Stimulated activated CD8-positive, alpha-beta memory T cell treated with anti-CD3 and anti-CD28 coated beads, Interleukin-7, amount 100 ng/mL, for 24 hours (primary cell): Measurements from ENCODE around the gene ELAVL2.
"Not testable (repeated sequence)": the region's sequence is repeated elsewhere in the genome, so short reads cannot be mapped to it uniquely, and the experiment has no call there.

Experiments used
- DNase-seq: peaks from one replicate; pipeline ENCODE4 v3.0.0-alpha.2; 2020; ENCODE audit warnings: low read depth

The ELAVL2 gene

DNA sequence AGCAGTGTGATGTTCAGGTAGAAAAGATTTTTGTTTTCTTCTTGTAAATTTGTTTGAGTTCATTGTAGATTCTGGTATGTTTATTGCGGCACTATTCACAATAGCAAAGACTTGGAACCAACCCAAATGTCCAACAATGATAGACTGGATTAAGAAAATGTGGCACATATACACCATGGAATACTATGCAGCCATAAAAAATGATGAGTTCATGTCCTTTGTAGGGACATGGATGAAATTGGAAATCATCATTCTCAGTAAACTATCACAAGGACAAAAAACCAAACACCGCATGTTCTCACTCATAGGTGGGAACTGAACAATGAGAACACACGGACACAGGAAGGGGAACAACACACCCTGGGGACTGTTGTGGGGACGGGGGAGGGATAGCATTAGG is 103.0 kb downstream of the ELAVL2 start:
- not testable (repeated sequence) for DNase-seq

DNA sequence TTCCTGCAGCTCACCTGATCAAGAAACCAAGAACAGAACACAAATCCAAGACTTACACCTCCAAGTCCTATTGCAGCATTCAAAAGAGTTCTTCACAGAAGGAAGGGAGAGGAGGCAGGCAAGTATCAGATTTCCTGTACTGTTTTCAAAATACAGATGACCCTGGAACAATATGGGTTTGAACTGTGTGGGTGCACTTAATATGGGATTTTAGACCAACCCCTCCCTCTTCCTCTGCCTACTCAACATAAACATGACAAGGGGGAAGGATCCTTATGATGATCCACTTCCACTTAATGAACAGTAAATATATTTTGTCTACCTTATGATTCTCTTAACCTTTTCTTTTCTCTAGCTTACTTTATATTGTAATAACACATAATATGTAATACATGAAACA is 104.6 kb downstream of the ELAVL2 start:
- no peak for DNase-seq

DNA sequence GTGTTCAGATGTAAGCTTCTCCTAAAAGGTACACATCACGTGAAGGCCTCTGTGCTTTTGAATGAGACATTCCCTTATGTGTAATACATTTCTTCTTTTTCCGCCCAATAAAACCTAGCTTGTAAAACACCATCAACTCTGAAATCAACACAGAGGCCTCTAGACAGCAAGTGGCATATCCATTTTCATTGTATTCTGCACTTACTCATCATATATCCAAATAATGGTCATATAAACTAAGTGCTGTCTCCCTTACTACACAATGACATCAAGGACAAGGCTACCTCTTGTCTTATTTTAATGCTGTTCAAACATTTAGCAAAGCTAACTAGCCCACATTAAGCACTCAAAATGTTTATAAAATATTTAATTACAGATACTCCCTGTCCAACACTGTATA is 108.5 kb downstream of the ELAVL2 start:
- DNase-seq, result no peak

DNA sequence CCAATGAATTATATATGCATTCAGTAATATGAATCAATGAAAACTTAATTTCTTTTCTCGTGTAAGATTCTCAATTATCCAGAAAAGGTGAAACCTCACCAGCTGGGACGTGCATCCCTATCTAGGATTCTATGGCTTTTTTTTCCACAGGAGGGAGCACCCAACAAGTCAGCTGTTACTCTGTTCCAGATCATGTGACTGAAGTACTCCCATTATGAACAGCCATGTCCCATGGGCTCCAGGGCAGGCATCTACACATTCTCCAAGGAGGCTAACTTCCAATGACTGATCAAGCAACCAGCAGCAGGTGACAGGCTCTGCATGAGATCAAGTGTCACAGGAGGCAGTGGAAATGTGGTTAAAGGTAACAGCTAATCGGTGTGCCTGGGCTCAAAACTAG is 118.8 kb downstream of the ELAVL2 start:
- DNase-seq, result no peak

DNA sequence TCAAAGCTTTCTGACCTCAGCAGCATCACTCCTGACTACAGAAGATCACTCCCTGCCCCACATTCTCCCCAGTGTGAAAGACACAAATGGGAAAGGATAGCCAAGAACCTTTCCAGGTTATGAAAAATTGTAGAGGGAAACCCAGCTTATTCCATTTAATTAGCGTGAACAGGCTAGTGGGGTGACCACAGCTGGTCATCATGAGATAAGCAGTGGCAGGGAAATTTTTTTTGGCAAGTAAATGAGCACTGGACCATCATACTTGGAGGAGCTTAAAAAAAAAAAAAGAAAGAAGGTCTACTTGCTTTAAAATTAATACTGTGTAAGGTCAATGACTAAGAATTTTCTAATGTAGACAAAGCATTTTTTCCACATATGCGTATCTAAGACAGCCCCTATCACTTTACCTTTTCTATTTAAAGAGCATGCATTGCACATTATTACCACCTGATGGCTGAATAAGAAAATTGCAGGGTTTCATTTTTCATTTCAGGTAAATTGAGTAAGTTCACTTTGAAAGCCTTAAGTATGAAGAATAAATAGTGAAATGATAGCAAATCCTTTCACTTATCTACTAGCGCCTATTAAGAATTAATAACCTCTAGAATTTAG is 123.6 kb downstream of the ELAVL2 start:
- no peak for DNase-seq

DNA sequence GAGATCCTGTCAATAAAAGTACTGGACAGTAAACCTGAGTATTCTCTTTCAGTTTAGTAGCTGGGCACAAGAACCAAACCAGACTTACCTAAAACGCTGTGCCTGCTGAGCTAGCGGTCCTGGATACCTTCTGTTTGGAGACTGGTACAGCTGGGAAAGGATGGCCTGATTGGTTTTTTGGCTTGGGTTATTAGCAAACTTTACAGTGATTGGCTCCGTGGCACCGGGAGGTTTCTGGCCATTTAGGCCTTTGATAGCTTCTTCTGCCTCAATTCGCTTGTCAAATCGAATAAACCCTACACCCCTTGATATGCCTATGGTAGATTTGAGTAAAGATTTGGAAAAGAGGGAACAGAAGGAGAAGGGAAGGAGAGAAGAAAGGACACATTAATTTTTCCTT is 124.7 kb downstream of the ELAVL2 start:
- no peak for DNase-seq

DNA sequence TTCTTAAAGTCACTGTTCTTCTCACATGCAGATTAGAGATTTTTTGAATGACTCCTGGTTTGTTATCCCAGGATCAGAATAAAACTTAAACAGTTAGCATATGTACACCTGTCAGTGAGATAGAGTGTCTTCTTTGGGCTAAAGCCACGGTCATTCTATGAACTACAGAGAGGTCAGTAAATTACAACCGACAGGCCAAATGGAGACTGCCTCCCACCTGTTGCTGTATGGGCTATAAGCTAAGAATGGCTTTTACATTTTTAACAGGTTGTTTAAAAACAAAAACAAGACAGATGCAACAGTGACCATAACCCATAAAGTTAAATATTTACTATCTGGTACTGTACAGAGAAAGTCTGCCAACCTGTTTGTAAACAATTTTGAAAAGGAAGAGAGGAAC is 125.7 kb downstream of the ELAVL2 start:
- DNase-seq, result no peak

DNA sequence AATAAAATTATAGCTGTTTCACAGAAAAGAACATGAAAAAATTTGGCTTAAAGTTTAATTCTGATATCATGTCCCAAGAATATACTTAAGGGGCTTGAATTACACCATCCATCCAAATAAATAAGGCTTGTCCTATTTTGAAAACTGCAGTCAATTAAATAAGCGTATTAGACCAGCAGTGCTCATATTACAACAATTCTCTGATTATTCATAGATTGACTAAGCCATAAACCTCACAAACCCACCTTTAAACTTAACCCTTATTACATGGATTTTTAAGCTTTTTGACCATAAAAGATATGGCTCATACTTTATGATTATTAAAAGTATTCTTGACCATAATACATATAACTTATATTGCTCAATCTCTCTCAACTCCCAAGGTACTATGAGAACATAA is 127.9 kb downstream of the ELAVL2 start:
- DNase-seq, result no peak

DNA sequence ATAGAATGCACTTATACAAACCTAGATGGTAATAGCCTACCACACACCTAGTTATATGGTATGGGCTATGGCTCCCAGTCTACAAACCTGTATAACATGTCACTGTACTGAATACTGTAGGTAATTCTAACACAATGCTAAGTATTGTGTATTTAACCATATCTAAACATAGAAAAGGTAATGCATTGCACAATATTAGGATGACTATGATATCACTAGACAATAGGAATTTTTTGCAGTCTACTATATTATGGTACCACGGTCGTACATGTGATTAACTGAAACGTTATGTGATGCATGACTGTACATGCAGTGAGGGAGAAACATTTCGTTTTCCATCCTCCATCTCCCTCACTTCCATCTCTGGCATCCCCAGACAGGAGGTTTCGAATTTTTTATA is 130.5 kb downstream of the ELAVL2 start:
- no peak for DNase-seq

DNA sequence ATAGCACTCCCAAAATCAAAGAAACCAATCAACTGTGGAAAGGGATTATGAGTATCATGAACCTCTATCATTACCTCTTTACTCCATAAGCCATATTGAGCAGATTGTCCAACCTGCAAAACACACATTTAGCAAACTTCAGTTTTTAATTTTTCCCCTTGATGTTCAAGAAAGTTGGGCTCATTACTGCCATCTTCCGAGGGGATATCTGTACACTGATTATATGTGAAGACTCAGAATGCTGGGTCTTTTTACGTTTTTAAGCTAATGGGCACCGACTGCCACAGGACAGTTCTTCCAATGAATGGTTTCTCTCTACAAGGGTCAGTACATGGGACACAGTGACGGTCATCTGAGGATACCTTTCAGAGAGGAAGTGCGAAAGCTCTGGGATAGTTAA is 132.7 kb downstream of the ELAVL2 start:
- no peak for DNase-seq

DNA sequence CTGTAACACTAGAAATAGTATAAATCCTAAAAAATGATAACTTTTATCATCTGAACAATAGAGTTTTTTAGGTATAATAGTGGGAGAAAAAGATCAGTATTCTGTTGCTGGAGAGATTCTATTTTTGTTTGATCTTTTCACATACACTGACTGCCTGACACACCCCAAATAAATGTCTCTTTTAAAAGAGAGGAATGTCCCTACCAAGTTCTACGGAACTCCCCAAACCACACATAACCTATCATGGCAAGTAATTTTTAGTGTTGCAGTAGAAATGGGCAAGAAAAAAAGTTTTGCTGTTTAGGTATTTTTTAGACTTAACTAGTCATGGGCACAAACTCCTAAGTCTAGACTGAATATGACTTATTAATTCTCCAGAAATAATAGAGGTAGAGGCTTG is 139.1 kb downstream of the ELAVL2 start:
- DNase-seq, result no peak

DNA sequence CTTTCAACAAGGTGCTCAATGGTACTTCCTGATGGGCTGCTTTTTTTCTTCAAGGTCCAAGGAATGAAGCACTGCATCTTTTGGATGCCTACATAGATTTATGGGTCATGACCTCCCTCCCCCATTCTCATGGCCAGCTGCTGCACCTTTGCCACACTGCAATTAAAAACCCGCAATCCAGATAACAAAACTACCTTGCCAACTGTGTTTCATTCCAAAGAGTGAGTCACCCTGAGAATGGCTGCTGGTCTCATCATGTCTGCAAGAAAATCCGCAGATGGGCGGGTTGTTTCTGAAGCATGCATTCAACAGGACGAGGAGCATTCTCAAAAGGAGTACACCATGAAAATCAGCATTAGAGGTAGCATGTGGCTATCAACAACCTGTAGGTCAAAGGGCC is 139.8 kb downstream of the ELAVL2 start:
- DNase-seq, result no peak

DNA sequence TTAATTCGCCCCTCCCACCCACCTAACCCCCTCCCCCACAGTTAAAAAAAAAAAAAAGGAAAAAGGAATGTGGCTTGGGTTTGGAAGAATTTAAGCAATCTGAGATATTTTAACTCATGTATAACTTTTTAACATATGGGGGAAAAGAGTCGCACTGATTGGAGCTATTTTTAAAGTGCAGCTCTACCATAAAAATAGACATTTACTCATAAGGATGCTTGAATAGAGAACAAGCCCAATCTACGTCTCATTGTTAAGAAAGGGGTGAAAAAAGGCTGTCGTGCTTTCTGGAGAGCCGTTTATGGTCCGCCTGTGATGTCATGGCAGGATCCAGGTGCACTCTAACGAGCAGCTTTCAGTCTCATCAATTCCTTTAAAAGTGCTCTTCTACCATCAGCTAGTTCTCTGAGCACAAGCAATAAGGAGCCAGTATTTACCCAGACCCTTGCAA is 142.4 kb downstream of the ELAVL2 start:
- DNase-seq, result no peak

DNA sequence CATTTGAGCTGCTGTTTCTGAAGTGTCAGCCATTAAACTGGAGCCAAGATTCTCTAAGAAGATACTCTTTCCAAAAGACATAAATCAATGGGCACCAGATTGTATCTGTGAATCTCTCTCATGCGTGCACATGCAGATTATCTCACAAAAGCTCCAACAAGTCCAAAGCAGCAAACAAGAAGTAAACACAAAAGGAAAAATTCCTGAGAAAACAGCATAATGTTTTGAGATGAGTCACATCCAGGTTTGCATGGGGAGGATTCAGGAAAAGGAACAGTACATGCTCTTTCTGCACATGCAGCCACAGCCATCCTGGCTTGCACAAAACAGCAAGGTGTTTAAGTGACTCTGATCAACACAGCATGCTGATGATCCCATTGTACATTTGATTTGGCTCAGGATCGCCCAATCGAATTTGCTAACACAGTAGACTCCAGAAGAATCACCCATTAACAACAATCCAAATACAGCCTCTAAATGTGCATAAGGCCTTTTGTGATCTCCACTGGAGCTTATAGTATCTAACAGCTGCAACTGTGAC is 143.1 kb downstream of the ELAVL2 start:
- DNase-seq, result no peak

DNA sequence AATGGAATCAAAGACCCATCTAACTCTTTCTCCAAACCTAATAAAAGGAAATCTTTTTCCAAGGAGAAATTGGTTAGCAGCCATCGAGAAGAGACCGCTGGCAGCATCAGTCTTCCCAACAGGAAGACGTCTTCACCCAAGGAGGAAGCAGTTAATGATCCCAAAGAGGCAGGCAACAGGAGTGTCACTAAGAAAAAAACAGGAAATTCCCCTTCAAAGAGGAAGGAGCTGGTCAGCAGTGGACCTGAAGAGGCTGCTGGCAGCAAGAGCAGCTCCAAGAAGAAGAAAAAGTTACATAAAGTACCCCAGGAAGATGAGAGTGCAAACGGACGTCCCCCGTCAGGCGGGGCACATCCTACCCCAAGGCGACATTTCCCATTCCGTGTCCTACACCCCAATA is 143.7 kb downstream of the ELAVL2 start:
- no peak for DNase-seq

DNA sequence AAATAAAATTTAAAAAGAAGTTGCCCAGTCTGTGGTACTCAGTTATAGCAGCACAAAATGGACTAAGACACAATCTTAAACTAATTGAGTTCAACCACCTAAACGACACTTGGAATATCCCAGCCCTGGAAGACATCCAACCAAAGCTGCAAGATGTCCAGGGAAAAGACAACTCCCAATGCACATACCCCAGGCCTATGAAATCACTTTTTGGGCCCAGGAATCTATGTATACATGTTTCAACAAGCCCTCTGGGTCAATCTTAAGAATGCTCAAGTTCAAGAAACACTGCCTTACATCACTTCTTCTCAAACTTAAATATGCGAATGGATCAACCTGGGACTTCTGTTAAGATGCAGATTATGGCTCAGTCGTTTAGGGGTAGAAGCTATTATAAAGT is 148.6 kb downstream of the ELAVL2 start:
- no peak for DNase-seq

DNA sequence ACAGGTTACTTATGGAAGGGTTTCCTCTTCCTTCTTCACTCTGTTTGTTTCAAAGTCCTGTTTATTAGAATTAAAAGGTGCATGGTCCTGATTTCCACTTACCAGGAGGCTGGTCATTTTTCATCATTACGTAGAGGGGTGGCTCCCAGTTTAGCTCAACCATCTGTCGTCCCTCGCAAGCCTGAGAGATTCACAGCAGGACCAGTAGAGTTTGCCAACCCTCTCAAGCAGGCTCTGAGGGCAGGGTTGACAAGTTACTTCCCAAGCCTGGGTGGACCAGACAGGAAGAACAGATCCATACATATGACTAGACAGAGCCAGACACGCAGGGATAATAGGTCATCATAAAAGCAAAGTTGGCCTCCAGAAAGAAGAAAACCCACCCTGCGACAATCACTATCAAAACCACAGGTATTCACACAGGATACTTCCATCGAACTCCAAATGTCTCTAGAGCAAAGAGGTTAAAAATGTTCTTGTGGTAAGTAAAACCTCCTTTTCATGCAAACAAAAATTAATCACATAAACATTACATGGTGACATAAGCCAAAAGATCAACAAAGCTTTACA is 151.9 kb downstream of the ELAVL2 start:
- no peak for DNase-seq

DNA sequence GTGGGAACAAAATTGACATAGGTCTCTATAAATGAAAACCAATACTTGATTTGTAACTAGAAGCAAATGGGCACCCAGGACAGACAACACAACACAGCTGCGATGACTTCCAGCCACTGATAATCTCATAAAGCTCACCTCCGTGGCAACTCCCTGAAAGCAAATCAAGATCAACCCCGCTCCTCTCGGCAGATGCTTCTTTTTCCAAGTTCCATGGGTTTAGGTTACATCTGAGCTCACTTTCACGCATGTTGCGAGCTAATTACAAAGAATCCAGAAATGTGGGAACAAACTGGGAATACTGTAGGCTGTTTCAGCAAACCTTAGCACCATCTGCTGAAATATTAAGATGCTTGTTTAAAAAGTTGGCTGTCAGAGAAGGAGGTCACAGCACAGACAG is 153.9 kb downstream of the ELAVL2 start:
- DNase-seq, result no peak

DNA sequence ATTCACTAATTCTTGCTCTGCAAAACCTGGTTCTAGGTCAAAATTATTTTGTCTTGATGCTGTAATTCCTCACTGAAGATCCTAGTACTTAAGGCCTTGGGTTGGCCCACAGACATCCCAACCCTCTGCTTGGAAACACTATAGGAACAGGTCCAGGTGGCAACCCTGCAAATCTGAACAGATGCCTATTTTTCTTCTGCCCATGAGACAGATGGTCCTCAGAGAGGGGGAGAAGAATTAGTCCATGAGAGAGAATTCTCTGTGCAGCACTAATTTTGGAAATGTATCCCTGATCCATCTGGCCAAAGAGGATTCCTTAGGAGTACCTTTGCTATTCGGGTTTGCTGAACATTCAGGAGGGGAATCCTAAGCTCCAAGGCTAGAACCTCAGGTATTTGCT is 156.3 kb downstream of the ELAVL2 start:
- DNase-seq, result no peak

DNA sequence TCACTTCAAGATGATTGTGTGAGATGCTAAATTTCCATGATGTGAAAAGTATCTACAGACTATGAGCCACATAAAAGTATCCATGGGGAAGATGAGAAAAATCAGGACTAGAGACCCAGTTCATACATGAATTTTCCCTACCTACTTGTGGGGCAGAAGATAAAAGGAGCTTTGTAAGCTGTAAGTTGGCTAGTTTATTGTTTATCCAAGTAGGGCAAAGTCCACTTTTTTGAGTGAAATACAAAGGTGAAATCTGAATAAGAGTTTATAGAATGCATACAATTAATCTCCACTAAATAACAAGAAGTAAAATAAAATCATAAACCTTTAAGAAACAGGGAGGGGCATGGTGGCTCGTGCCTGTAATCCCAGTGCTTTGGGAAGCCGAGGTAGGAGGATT is 160.4 kb downstream of the ELAVL2 start:
- no peak for DNase-seq

DNA sequence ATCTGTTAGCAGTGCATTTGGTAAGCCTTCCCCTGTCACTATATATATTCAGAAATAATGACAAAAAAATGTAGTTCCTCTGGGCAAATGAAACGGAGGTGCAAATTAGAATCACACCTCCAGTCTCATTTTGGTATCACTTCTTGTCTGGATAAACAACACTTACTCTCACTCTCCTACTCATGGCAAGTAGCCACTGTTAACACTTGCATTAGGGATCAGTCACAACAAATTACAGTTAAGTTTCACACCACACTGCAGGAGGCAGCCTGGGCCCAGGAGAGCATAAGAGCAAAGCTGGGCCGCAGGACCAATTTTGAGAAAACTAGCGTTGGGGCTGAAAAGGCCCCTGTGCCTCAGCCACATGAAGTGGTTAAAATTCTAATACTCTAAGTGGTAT is 161.0 kb downstream of the ELAVL2 start:
- no peak for DNase-seq

DNA sequence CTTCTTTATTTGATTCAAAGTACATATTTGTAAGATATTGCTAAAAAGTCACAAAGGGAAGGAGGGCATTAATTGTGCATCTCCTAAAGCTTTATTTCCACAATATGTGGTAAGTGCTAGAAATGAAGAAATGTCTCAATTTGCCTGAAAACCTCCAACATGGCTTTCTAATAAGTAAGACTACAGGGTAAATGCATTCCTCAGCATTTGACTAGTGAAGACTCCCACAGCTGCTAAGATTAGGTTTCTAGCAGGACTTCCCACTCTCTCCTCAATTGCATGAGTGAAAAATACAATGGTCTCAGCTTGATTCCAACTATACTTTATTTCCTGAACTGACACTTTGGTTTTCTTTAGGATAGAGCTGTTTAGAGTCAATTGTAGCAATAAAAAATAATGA is 162.1 kb downstream of the ELAVL2 start:
- no peak for DNase-seq

DNA sequence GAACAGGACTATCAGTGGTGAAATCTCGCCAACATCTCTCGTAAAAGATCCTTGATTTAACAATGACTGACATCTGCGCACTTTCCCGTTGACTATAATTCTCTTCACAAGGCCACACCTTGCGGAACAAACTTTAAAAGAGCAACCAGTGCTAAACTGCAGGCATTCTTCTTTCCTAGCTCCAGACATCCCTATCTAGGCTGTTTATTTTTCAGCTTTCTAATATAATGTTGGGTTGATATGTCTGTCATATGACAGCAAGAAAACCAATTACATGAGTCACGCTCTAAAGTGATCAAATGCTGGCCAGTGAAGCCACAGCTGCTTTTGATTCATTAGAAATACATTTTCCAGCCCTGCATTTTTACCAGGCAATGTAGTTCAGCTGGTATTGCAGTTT is 162.5 kb downstream of the ELAVL2 start:
- no peak for DNase-seq

DNA sequence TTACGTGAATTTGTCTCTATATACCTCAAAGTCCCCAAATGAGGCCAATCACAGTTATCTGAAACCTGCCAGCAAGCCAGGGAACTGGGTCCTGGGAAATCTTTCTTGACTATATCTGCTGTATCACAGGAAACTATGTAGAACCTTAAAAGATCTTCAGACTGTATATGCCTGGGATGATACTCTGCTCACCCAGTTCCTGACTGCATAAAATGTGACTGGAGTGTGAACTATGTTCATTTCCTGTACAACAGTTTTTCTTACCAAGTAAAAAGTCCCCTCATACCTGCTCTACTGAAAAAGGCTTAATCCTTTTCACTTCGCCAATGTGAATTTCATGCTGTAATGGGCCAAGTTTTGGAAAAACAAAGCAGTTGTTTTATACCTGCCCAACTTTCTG is 162.9 kb downstream of the ELAVL2 start:
- no peak for DNase-seq
